CD4-positive, alpha-beta T cell treated with Interleukin-12 subunit alpha and Interleukin-12 subunit beta, for 1 hour (primary cell): ENCODE results near the gene PARL.

Source experiments
- DNase-seq: peaks from one replicate; pipeline ENCODE4 v3.0.0-alpha.2; 2020

PARL gene

GRCh38 chr3:183884427-183885296 lies at the start of gene PARL:
Gene PARL (minus strand): TSS chr3:183884880. CDS start chr3:183884846, 34 bp downstream.
- DNase-seq = peak; percentile 95

GRCh38 chr3:183933160-183933559 lies 48.5 kb upstream of the PARL start:
- DNase-seq = no peak

GRCh38 chr3:183931881-183932280 lies 47.2 kb upstream of the PARL start:
- DNase-seq = no peak

- DNase-seq = no peak
Measured at GRCh38 chr3:183930086-183930485, 45.4 kb upstream of the PARL start.

- no peak for DNase-seq
Measured at GRCh38 chr3:183927059-183927458, 42.4 kb upstream of the PARL start.

- no peak for DNase-seq
Measured at GRCh38 chr3:183924956-183925355, 40.3 kb upstream of the PARL start.

GRCh38 chr3:183924543-183924942 lies 39.9 kb upstream of the PARL start:
- DNase-seq = no peak

GRCh38 chr3:183922421-183922820 lies 37.7 kb upstream of the PARL start:
- DNase-seq = no peak

GRCh38 chr3:183921096-183921495 lies 36.4 kb upstream of the PARL start:
- no peak for DNase-seq

GRCh38 chr3:183920416-183920815 lies 35.7 kb upstream of the PARL start:
- DNase-seq = no peak

- no peak for DNase-seq
Measured at GRCh38 chr3:183918178-183918577, 33.5 kb upstream of the PARL start.

- no peak for DNase-seq
Measured at GRCh38 chr3:183917776-183918175, 33.1 kb upstream of the PARL start.

- DNase-seq = no peak
Measured at GRCh38 chr3:183914856-183915255, 30.2 kb upstream of the PARL start.

- no peak for DNase-seq
Measured at GRCh38 chr3:183913580-183913920, 28.9 kb upstream of the PARL start.

GRCh38 chr3:183912895-183913579 lies 28.4 kb upstream of the PARL start:
- DNase-seq = no peak

- no peak for DNase-seq
Measured at GRCh38 chr3:183911763-183912506, 27.3 kb upstream of the PARL start.

- no peak for DNase-seq
Measured at GRCh38 chr3:183911087-183911486, 26.4 kb upstream of the PARL start.

- DNase-seq = no peak
Measured at GRCh38 chr3:183909030-183909600, 24.4 kb upstream of the PARL start.

- DNase-seq = no peak
Measured at GRCh38 chr3:183907911-183908331, 23.2 kb upstream of the PARL start.

- no peak for DNase-seq
Measured at GRCh38 chr3:183907176-183907575, 22.5 kb upstream of the PARL start.

- no peak for DNase-seq
Measured at GRCh38 chr3:183906234-183906921, 21.7 kb upstream of the PARL start.
